Skin epidermis (tissue), 12 donors: ENCODE data around the gene DIP2C.
A peak's percentile ranks its signal among the peaks of the same experiment; 100 is the strongest.
"Not testable (repeated sequence)": the region's sequence is repeated elsewhere in the genome, so short reads cannot be mapped to it uniquely, and the experiment has no call there.

Experiments
- H3K27ac ChIP-seq, 21 experiments: fragments of 200-600 bp; sonication (generic) in 11 of 21; one replicate each; pipeline ENCODE4 v1.5.0; 2020; ENCODE audit warnings: mild to moderate bottlenecking in 3 of 21, inconsistent platforms in 2 of 21, moderate library complexity in 2 of 21
- H3K4me3 ChIP-seq, 7 experiments: fragments of 200-600 bp; sonication (generic) in 2 of 7; one replicate each; pipeline ENCODE4 v1.5.0; 2020; ENCODE audit warnings: inconsistent platforms in 2 of 7, mild to moderate bottlenecking in 2 of 7, moderate library complexity in 1 of 7

The DIP2C gene

GRCh38 chr10:517241-517830 lies 172.1 kb downstream of the DIP2C start:
- no peak overlapping the region for H3K27ac ChIP-seq
- no peak overlapping the region for H3K4me3 ChIP-seq

GRCh38 chr10:516764-517163 lies 172.7 kb downstream of the DIP2C start:
- Histone ChIP-seq H3K4me3 (no peak overlapping the region), H3K27ac (no peak overlapping the region)

- H3K27ac ChIP-seq: no peak overlapping the region
- no peak overlapping the region for H3K4me3 ChIP-seq
Observed at GRCh38 chr10:515674-516073, 173.8 kb downstream of the DIP2C start.

- Histone ChIP-seq H3K4me3 (no peak overlapping the region), H3K27ac (no peak overlapping the region)
Observed at GRCh38 chr10:514137-514671, 175.3 kb downstream of the DIP2C start.

GRCh38 chr10:513393-513792 lies 176.1 kb downstream of the DIP2C start:
- no peak overlapping the region for H3K4me3 ChIP-seq
- no peak overlapping the region for H3K27ac ChIP-seq

GRCh38 chr10:512661-513060 lies 176.8 kb downstream of the DIP2C start:
- not testable (repeated sequence) for H3K4me3 ChIP-seq, H3K27ac ChIP-seq

- Histone ChIP-seq H3K4me3 (no peak overlapping the region), H3K27ac (no peak overlapping the region)
Observed at GRCh38 chr10:511849-512191, 177.6 kb downstream of the DIP2C start.

GRCh38 chr10:511101-511848 lies 178.2 kb downstream of the DIP2C start:
- Histone ChIP-seq H3K4me3 (no peak overlapping the region), H3K27ac (peak overlapping the region in 1 of 21 experiments; percentile 8)

GRCh38 chr10:510415-510881 lies 179.0 kb downstream of the DIP2C start:
- Histone ChIP-seq H3K27ac (peak overlapping the region in 1 of 21 experiments; percentile 8), H3K4me3 (no peak overlapping the region)

GRCh38 chr10:509361-510102 lies 179.9 kb downstream of the DIP2C start:
- no peak overlapping the region for H3K4me3 ChIP-seq
- no peak overlapping the region for H3K27ac ChIP-seq

- Histone ChIP-seq H3K4me3 (no peak overlapping the region), H3K27ac (no peak overlapping the region)
Observed at GRCh38 chr10:508726-509125, 180.7 kb downstream of the DIP2C start.

- Histone ChIP-seq H3K4me3 (no peak overlapping the region), H3K27ac (no peak overlapping the region)
Observed at GRCh38 chr10:507908-508444, 181.5 kb downstream of the DIP2C start.

GRCh38 chr10:507355-507699 lies 182.1 kb downstream of the DIP2C start:
- Histone ChIP-seq H3K4me3 (no peak overlapping the region), H3K27ac (no peak overlapping the region)

GRCh38 chr10:506451-507354 lies 182.8 kb downstream of the DIP2C start:
- no peak overlapping the region for H3K27ac ChIP-seq
- H3K4me3 ChIP-seq: no peak overlapping the region

- Histone ChIP-seq H3K4me3 (no peak overlapping the region), H3K27ac (no peak overlapping the region)
Observed at GRCh38 chr10:505419-505818, 184.0 kb downstream of the DIP2C start.

GRCh38 chr10:504806-505205 lies 184.7 kb downstream of the DIP2C start:
- no peak overlapping the region for H3K4me3 ChIP-seq
- H3K27ac ChIP-seq: no peak overlapping the region

- H3K4me3 ChIP-seq: no peak overlapping the region
- H3K27ac ChIP-seq: no peak overlapping the region
Observed at GRCh38 chr10:504121-504611, 185.3 kb downstream of the DIP2C start.

- no peak overlapping the region for H3K27ac ChIP-seq
- H3K4me3 ChIP-seq: no peak overlapping the region
Observed at GRCh38 chr10:501596-501995, 187.9 kb downstream of the DIP2C start.

GRCh38 chr10:500876-501275 lies 188.6 kb downstream of the DIP2C start:
- Histone ChIP-seq H3K27ac (no peak overlapping the region), H3K4me3 (no peak overlapping the region)
